Neural crest cell (in vitro differentiated cells): ENCODE measurements around the gene CCDC51. TPM values are rescaled to one million over a fixed set of nuclear protein-coding genes. Genes with fewer than 3 reads are reported as not detected.

Source experiments
- DNase-seq: peaks from one replicate; pipeline ENCODE4 v3.0.0; 2021; ENCODE audit warnings: low read depth, mixed read lengths, low spot score
- H3K27ac Mint-ChIP-seq: one replicate; pipeline ENCODE4 v1.8.0; 2021; ENCODE audit warnings: mild to moderate bottlenecking, mixed read lengths; ENCODE audit not compliant: unreplicated experiment
- H3K27me3 Mint-ChIP-seq: 2 replicates; pipeline ENCODE4 v1.8.0; 2021; ENCODE audit warnings: low read depth, mild to moderate bottlenecking, mixed read lengths
- H3K36me3 Mint-ChIP-seq: 2 replicates; pipeline ENCODE4 v1.8.0; 2021; ENCODE audit warnings: low read depth, mild to moderate bottlenecking, mixed read lengths
- H3K4me1 Mint-ChIP-seq: 2 replicates; pipeline ENCODE4 v1.8.0; 2021; ENCODE audit warnings: mixed read lengths
- H3K4me3 Mint-ChIP-seq: one replicate; pipeline ENCODE4 v1.8.0; 2021; ENCODE audit warnings: mild to moderate bottlenecking, mixed read lengths
- H3K9me3 Mint-ChIP-seq: 2 replicates; pipeline ENCODE4 v1.8.0; 2021; ENCODE audit warnings: mixed read lengths
- CTCF ChIP-seq: fragments of 200-600 bp; sonication (generic); conservative IDR thresholded peaks from 2 replicates; pipeline ENCODE4 v1.5.0; 2021; ENCODE audit warnings: antibody characterized with exemption, mild to moderate bottlenecking
- total RNA-seq: library from RNA; stranded (reverse); gene quantifications from 2 replicates; pipeline ENCODE4 v1.2.1, GENCODE V29; 2021

The CCDC51 gene
- total RNA-seq, 1 donor from 2014 or later: 12.4 TPM

DNA sequence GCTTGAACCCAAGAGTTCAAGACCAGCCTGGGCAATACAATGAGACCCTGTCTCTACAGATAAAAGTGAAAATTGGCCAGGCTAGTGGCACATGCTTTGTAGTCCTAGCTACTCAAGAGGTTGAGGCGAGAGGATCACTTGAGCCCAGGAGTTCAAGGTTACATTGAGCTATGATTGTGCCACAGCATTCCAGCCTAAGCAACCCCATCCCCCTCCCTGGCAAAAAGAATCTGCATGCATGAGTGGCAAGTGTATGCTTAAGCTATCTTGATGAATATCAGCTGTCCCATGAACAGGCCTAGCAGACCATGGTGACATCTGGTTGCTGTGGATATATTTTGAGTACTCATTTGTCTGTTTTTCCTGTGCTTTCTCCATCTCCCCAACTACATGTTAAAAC lies 11.4 kb upstream of the CCDC51 start:
- Mint-ChIP-seq H3K27ac (no peak overlapping the region), H3K27me3 (no peaks in the 10 kb centered on the region), H3K9me3 (no peaks in the 10 kb centered on the region), H3K4me1 (peaks cover 23% of the 10 kb centered on the region), H3K4me3 (no peak overlapping the region), H3K36me3 (peaks cover 2% of the 10 kb centered on the region)
- no peak for DNase-seq
- TF ChIP-seq CTCF: no peak

GRCh38 chr3:48446425-48447193 lies 6.7 kb upstream of the CCDC51 start, which contains the start of gene ATRIP:
Gene ATRIP (plus strand): TSS chr3:48446737. CDS start chr3:48446846, 109 bp downstream.
- H3K4me3 Mint-ChIP-seq: peak within 1 kb of the TSS; percentile 89
- TF ChIP-seq CTCF: no peak

DNA sequence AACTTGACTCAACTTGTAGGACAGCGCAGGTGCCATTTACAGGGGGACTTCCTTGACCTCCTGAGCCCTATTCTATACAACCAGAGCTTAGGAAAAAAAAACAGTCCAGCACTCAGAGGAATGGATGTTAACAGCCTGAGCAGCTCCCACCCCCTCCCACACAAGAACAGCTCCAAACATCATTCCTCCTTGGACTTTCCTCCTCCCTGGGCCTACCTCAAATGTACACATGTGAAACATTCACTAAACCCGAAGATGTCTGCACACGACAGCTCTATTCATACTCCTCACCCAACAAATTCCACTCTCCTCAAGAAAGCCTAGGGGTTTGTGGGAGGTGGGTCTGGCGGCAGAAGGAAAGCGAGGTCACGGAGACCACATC lies 6.1 kb upstream of the CCDC51 start:
- H3K9me3 Mint-ChIP-seq: no peaks in the 10 kb centered on the region
- H3K4me1 Mint-ChIP-seq: peaks cover 39% of the 10 kb centered on the region
- no peak for TF ChIP-seq CTCF

More at GRCh38 chr3:48446425-48447193, 6.7 kb upstream of the CCDC51 start, which contains the start of gene ATRIP:
- Mint-ChIP-seq H3K27me3 (no peaks in the 10 kb centered on the region), H3K4me1 (peaks cover 36% of the 10 kb centered on the region), H3K27ac (peak within 1 kb of the TSS; percentile 83), H3K36me3 (peaks cover 4% of the 10 kb centered on the region), H3K9me3 (no peaks in the 10 kb centered on the region)
- peak; percentile 90 for DNase-seq

DNA sequence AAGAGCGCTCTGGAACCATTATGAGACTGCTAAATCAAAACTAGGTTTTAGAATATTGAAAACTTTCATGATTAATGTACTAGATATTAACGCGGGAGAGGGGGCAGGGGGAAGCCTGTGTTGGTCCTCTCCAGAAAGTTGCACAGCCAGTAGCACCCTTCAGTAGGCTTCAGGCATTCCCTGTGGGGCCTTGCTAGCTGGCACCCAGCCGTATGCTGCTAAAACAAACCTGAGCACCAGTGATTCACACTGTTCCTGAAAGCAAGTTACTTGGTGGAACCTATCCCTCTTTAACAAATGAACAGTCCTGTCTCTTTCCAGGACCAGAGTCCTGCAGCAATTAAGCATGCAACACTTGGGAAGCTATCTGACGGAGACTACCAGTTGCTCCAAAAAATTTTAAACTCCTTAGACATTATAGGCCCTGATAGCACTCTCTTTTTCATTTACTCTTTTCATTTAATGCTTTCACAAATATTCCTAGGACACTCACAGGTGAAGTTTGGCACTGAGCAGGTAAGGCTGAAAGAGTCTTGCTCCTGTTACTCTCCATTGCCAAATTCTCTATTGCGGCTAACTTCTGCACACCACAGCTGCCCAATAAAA lies 5.5 kb upstream of the CCDC51 start:
- H3K27ac Mint-ChIP-seq: no peak overlapping the region
- no peak for DNase-seq
- no peak for TF ChIP-seq CTCF
- peak overlapping the region; percentile 89 for H3K4me3 Mint-ChIP-seq
- no peaks in the 10 kb centered on the region for H3K27me3 Mint-ChIP-seq
- H3K4me1 Mint-ChIP-seq: peaks cover 44% of the 10 kb centered on the region
- H3K9me3 Mint-ChIP-seq: no peaks in the 10 kb centered on the region
- H3K36me3 Mint-ChIP-seq: peaks cover 2% of the 10 kb centered on the region

More for the DNA sequence above, 6.1 kb upstream of the CCDC51 start:
- no peaks in the 10 kb centered on the region for H3K27me3 Mint-ChIP-seq
- H3K27ac Mint-ChIP-seq: peak overlapping the region; percentile 21
- no peak for DNase-seq
- peaks cover 2% of the 10 kb centered on the region for H3K36me3 Mint-ChIP-seq
- peak overlapping the region; percentile 89 for H3K4me3 Mint-ChIP-seq

- peaks cover 40% of the 10 kb centered on the region for H3K4me1 Mint-ChIP-seq
- TF ChIP-seq CTCF: no peak
- H3K27ac Mint-ChIP-seq: no peak overlapping the region
Measured at GRCh38 chr3:48441940-48442339, 2.0 kb upstream of the CCDC51 start.

More at GRCh38 chr3:48441940-48442339, 2.0 kb upstream of the CCDC51 start:
- H3K4me3 Mint-ChIP-seq: peak overlapping the region; percentile 92
- H3K27me3 Mint-ChIP-seq: no peaks in the 10 kb centered on the region
- H3K36me3 Mint-ChIP-seq: peaks cover 2% of the 10 kb centered on the region
- no peak for DNase-seq
- no peaks in the 10 kb centered on the region for H3K9me3 Mint-ChIP-seq
